Middle frontal gyrus (tissue), 1 donor: Measurements from ENCODE around the gene ACOD1.
A peak's percentile ranks its signal among the peaks of the same experiment; 100 is the strongest.
"Not testable (repeated sequence)": the region's sequence is repeated elsewhere in the genome, so short reads cannot be mapped to it uniquely, and the experiment has no call there.

ENCODE experiments used
- DNase-seq: peaks from one replicate; pipeline ENCODE4 v3.0.0-alpha.2; 2015; ENCODE audit warnings: low spot score; ENCODE audit errors: extremely low spot score

The ACOD1 gene

DNA sequence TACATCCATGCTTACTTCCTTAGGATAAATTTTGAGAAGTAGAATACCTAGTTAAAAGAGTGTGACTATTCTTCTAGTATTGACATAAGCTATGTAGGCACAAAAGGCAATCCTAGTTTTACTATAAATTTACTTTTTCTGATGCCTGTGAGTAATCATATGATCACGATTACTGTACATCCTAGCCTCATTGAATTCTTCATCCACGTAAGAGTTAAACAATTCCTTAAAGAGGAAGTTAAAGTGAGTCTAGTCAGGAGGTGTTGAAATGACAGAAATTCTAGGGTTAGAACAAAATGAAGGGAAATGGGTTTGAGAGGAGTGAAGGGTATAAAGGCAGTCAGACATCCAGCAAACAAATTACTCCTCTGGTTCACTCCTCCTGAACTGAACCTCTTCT is at the start of gene ACOD1:
Gene ACOD1, plus strand, starts transcription at position 363 of the 400 bp plus-strand sequence. CDS start 48 bp downstream, outside the sequence.
- no peak for DNase-seq

DNA sequence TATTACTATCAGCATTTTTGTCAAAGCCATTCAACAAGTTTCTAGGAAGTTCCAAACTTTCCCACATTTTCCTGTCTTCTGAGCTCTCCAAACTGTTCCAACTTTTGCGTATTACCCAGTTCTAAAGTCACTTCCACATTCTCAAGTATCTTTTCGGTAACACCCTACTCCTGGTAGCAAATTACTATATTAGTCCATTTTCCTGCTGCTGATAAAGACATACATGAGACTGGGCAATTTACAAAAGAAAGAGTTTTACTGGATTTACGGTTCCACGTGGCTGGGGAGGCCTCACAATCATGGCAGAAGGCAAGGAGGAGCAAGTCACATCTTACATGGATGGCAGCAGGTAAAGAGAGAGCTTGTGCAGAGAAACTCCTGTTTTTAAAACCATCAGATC is 49.2 kb upstream of the ACOD1 start:
- DNase-seq = not testable (repeated sequence)

DNA sequence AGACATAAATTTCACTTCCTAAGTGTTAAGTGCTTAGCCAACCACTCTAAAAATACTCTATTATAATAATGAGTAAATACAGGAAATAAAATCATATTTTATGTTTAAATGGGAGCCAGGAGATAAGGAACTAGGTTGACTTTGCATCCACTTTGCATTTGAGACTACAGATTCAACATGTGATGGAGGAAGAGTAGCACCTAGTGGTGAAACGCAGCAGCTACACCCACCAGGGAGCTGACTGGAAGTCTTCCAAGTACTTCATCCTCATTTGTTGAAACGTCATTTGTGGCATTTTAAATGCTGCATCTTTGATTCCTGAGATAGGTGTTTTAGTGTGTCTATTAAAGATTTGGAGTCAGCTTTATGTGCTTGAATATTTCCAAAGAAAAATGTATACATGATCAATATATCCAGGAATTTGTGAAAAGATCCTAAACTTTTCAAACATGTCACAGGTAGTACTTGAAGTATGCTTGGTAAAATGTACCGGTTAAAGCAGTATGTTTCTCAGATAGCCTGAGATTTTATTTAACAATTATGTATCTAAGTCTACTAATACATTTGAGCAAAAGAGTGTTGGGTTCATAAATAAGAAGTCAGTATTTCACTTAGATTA is 44.7 kb upstream of the ACOD1 start:
- peak; percentile 74 for DNase-seq

GRCh38 chr13:76904507-76904906 is 43.8 kb upstream of the ACOD1 start:
- no peak for DNase-seq

GRCh38 chr13:76912476-76912875 is 35.8 kb upstream of the ACOD1 start:
- no peak for DNase-seq

- no peak for DNase-seq
Observed at GRCh38 chr13:76913898-76914297, 34.4 kb upstream of the ACOD1 start.

DNA sequence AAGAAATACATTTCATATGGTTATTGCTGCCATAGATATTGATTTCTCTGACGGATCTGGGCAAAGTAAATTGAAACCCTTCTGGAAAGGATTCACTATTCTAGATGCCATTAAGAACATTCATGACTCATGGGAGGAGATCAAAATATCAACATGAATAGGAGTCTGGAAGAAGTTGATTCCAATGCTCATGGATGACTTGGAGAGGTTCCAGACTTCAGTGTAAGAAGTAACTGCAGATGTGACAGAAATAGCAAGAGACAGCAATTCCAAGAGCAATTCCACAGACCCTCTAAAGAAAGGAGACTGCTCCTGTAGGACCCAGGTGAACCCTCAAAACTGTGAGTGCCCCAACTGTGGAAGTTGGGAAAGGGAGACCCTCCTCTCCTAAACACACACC is 31.2 kb upstream of the ACOD1 start:
- DNase-seq = no peak

GRCh38 chr13:76917755-76918481 is 30.4 kb upstream of the ACOD1 start:
- not testable (repeated sequence) for DNase-seq

- no peak for DNase-seq
Observed at GRCh38 chr13:76921516-76921915, 26.8 kb upstream of the ACOD1 start.

- no peak for DNase-seq
Observed at GRCh38 chr13:76925115-76925514, 23.2 kb upstream of the ACOD1 start.

DNA sequence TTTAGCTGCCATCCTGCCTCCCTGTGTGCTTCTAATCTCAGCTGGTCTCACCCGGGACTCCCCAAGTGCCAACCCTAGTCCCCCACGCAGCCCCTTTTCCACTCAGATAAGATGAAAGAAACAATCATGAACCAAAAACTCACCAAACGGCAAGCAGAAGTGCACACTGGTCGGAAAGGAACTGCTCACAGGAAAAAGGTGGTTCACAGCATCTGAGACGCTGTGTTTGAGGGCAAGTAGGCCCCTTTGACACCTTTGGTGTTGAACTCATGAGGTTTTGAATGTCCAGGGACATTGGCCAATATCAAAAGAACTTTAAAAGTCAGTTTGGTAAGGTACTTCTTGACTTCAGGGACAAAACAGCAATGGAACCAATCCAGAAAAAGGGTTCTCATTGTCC is 20.4 kb upstream of the ACOD1 start:
- no peak for DNase-seq

DNA sequence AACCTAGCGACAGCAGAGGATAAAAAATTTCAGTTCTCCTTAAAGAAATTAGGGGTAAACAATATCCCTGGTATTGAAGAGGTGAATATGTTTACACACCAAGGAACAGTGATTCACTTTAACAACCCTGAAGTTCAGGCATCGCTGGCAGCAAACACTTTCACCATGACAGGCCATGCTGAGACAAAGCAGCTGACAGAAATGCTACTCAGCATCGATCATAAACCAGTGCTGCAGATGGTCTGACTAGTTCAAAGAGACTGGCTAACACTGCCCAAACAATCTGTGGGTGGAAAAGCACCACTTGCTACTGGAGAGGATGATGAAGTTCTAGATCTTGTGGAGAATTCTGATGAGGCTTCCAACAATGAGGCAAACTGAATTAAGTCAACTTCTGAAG is 19.9 kb upstream of the ACOD1 start:
- no peak for DNase-seq

GRCh38 chr13:76929320-76929719 is 19.0 kb upstream of the ACOD1 start:
- DNase-seq = no peak

GRCh38 chr13:76929851-76930374 is 18.4 kb upstream of the ACOD1 start:
- no peak for DNase-seq

- no peak for DNase-seq
Observed at GRCh38 chr13:76932076-76932475, 16.2 kb upstream of the ACOD1 start.

DNA sequence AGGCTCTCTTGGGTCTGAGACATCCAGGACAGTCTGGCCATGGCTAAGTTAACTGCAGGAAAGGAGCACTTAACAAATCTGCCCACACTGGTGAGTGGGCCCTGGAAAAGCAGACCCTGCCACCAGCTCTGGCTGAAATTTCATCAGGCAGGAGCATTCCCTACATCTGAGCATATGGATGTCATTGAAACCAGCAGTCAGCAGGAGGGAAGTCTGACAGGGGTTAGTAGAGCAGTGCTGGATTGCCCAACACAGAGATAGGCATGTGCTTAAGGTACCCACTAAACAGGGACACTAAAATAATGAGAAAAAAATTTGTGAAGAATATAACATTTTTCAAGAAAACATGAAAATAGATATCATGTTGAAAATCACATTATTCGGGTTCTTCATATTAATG is 13.6 kb upstream of the ACOD1 start:
- no peak for DNase-seq

- DNase-seq = no peak
Observed at GRCh38 chr13:76936763-76937162, 11.5 kb upstream of the ACOD1 start.

- no peak for DNase-seq
Observed at GRCh38 chr13:76937281-76937820, 11.0 kb upstream of the ACOD1 start.

GRCh38 chr13:76939215-76939614 is 9.1 kb upstream of the ACOD1 start:
- DNase-seq = no peak

DNA sequence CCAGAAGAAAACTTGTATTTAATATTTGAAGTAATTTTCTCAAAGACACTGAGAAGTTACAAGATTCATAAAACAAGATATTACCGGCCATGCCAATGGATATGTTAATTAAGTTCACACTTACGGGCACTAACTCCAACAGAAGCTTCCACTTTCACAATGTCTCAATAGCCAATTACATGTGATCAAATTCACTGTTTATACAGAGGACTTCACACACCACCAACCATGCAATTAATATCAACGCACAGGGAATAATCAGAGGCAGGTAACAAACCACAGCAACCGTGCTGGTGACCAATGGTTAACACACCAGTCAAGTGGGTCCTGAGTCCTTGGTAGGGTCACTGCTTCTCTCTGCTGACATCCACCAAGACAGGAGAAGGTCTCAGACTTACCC is 5.9 kb upstream of the ACOD1 start:
- no peak for DNase-seq

GRCh38 chr13:76943646-76944045 is 4.7 kb upstream of the ACOD1 start:
- no peak for DNase-seq

DNA sequence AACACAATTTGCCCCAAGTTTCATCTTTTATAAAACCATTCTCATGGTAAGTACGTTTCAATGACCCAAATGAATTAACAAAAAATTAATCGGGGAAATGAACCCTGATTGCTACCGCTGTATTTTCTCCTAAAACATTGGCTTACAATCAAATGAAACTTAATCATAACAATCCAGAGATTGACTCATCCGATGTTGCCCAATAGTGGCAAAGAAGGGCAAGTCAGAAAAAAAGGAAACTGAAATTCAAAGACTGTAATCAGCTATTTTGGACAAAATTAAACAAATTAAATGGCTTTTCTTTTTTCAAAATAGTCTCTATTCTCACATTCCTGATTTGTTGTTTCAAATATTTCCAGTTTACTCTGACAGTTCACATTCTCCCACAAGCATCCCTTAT is 3.9 kb upstream of the ACOD1 start:
- no peak for DNase-seq

DNA sequence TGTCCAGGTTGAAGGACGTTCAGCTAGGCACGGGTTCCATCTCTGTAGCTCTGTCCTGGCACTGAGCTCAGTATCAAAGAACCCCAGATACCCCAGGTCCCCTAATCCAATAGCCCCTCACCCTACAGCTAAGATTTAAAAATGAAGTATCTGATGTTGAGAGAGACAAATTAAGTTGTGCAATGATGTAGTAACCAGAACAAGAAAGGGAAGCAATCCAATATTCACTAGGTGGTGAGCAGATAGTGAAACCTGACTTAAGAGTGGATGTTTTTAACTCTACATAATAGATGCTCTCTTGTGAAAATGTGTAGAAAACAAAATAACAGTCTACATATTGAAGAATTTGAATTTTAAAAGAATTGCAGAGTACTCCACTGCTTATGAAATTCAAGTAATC is 1.8 kb downstream of the ACOD1 start:
- no peak for DNase-seq
